Stimulated activated naive CD4-positive, alpha-beta T cell (primary cell): ENCODE results near the gene BHLHA15.
A peak's percentile ranks its signal among the peaks of the same experiment; 100 is the strongest.

Source experiments
- DNase-seq, 6 experiments: peaks; one replicate each; lab custom pipeline; 2025; lab: John Stamatoyannopoulos, UW

BHLHA15 gene

DNA sequence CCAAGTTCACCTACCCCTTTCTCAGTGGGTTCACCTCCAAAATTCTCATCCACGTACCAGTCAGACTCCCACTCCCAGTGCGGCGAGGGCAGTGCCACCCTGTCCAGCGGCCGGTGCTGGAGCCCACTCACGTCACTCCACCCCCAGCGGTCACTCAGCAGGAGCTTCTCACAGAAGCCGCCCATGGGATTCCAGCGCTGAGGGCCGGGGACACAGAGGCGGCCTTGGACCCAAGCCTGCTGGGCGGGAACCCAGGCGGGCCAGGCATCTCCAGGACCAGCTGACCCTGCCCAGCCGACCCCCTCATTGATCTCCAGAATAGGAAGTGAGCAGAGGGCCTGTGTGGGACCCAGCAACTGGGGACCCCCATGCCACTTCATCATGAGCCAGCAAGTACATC is 33.6 kb downstream of the BHLHA15 start:
- DNase-seq: no peak

DNA sequence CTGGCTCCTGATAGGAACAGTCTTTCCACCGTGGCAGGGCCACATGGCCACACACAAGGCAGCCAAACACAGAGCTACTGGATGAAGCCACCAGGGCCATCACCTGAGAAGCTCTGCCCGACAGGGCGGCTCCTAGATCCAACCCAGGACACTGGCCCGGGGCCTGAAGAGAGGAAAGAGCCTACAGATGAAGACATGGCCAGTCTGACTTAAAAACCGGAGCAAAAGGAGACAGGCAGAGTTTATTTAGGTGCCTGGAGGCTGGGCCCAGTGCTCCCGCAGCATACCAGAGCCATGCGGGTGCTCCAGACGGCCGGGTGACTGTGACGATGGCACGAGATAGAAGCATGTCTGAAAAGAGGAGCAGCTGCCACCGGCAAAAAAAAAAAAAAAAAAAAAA is 36.9 kb downstream of the BHLHA15 start:
- no peak for DNase-seq

DNA sequence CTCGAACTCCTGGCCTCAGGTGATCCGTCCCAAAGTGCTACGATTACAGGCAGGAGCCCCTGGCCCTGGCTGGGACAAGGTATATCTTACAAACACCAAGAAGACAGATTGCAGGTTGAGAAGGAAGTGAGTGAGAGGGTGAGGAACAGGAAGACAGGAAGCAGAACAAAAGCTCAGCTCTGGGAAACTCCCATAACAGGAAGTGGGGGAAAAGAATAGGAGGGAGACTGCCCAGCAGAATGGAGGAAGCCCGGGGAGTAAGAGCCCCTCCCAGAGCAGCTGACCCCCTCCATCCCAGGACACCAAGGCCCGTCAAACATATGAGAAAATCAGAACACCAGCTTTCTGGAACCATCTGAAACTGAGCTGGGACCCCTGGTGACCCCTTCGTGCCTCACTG is 37.9 kb downstream of the BHLHA15 start:
- peak in 2 of 6 experiments; percentile 5 to 10 for DNase-seq

DNA sequence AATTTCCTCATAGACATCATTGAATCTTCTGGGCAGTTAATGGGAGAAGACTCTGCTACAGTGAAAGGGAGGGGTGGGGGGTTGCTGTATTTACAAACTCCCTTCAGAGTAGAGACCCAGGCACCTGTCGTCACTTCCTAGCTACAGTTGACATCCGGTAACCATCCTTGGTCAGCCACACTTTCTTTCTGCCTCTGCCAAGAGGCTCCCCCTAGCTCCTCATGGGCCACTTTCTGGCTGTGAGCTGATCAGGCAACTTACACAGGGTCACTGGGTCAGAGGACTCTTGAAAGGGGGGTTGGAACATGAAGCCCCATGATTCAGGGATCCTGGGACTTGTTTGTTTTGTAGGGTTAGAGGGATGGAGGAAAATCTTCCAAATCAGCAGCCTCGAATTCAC is 39.5 kb downstream of the BHLHA15 start:
- DNase-seq: peak in 5 of 6 experiments; percentile 22 to 74 (median 37)

DNA sequence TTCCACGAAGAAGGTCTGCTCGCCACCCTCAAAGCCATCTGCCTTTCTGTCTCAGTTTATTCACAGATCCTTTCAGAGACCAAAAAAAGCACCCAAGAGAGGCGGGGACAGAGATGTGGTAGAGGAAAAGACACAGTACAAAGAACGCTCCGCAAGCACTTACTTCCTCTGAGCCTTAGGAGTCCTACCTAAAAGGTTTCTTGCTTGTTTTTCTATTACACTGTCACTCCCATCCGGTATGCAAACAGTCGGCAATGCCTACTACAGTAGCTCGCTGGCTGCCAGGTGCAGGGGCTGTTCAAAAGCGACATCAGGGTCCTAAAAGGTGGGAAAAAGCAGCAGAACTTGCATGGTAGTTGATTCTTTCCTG is 40.0 kb downstream of the BHLHA15 start:
- peak; percentile 50 to 88 (median 76) for DNase-seq

GRCh38 chr7:98251601-98252424 is 40.6 kb downstream of the BHLHA15 start, which contains the start of gene TECPR1:
Gene TECPR1, minus strand, starts transcription at chr7:98252232. Its CDS starts 6,086 bp downstream, at chr7:98246146.
- peak; percentile 72 to 96 (median 87) for DNase-seq

DNA sequence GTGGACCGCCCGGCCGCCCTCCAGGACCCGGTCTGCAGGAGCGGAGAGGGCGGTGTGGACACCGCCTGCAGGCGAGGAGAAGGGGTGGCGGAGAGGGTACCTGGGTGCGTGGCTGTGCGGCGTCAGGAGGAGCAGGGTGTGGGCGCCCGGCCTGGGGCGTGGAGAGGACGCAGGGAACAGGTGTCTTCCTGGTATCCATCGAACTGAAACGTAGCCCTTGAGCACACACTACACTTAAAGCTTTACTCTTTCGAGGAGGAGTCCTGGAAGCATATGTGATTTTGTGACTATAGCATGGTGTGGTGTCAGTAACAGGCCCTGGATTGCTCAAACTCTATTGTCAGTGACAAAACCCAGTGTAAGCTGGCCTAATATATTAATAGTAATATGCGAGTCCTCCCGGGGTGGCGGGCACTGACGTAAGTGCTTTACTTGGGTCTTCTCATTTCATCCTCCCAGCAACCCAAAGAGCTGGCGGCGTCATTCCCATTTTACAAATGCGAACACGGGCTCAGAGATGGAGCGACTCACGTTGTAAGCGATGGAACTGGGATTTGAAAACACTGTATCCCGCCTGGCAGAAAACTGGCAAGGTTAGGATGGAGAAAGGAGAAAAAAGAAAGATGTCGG is 41.3 kb downstream of the BHLHA15 start:
- DNase-seq: peak in 1 of 6 experiments; percentile 38

DNA sequence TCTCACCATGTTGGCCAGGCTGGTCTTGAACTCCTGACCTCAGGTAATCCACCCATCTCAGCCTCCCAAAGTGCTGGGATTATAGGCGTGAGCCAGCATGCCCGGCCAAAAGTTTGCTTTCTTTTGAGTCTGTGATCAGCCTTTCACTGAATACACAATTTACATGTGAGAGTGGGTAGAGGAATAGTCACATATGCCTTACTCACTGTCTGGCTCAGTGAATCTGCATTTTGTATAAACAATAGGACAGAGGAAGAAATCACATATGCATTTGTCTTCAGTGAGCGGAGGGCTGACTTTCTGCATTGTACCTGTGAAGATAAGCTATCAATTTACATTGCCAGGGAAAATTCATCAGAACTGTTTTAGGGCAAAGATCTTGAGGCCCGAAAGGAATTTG is 43.3 kb downstream of the BHLHA15 start:
- no peak for DNase-seq

DNA sequence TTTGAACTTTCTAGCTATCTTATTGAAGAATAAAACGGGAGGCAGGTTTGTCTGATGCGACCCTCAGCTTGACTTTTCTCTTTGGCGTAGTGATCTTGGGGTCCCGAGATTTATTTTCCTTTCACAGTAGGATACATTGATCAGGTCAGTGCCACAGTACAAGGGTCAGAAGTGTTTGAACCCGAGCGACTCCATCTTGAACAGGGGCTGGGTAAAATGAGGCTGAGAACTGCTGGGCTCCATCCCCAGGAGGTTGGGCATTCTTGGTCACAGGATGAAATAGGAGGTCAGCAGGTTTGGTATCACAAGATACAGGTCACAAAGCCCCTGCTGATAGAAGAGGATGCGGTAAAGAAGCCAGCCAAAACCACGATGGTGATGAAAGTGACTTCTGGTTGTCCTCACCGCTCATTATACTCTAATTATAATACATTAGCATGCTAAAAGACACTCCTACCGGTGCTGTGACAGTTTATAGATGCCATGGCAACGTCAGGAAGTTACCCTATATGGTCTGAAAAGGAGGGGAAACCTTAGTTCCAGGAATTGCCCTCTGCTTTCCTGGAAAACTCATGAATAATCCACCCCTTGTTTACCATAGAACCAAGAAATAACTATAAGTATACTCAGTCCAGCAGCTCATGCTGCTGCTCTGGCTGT is 43.8 kb downstream of the BHLHA15 start:
- DNase-seq: no peak

DNA sequence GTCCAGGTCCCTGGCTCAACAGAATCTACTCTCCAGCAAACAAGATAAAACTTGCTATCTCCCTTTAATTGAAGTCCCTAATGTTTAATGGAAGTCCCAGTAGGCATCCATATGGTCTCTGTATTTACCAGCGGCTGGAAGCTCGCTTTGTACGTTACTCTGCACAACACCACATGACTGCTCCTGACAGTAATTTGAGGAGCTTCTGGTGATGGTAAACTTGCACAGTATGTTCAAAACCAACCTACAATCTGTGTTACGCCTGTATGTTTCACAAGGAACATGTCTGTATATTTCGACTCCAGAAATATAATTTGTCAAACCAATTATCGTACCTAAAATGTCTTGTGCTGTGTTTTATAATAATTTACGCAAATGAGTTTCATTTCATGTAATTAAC is 45.2 kb downstream of the BHLHA15 start:
- no peak for DNase-seq

- DNase-seq: no peak
Observed at GRCh38 chr7:98257701-98258100, 46.5 kb downstream of the BHLHA15 start.
